Stimulated activated CD8-positive, alpha-beta memory T cell treated with anti-CD3 and anti-CD28 coated beads, Interleukin-15, amount 100 ng/mL, for 1 hour (primary cell): ENCODE results near the gene RPL18.
"Not testable (repeated sequence)": the region's sequence is repeated elsewhere in the genome, so short reads cannot be mapped to it uniquely, and the experiment has no call there.

Source experiments
- DNase-seq: peaks from one replicate; pipeline ENCODE4 v3.0.0-alpha.2; 2020; ENCODE audit warnings: low read depth

Gene RPL18

GRCh38 chr19:48644839-48645619 is 26.1 kb upstream of the RPL18 start:
- DNase-seq = peak; percentile 49

GRCh38 chr19:48644355-48644754 is 25.4 kb upstream of the RPL18 start:
- DNase-seq = no peak

DNA sequence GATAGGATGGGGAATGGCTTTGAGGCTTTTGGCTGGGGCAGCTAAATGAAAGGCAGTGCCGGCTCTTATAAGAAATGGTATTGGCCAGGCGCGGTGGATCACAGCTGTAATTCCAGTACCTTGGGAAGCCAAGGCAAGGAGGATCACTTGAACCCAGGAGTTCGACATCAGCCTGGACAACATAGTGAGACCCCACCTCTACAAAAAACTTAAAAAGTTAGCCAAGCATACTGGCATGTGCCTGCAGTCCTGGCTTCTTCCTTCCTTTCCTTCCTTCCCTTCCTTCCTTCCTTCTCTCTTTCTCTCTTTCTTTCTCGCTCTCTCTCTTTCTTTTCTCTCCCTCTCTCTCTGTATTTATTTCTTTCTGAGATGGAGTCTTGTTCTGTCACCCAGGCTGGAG is 23.9 kb upstream of the RPL18 start:
- DNase-seq = no peak

GRCh38 chr19:48641850-48642249 is 22.9 kb upstream of the RPL18 start:
- no peak for DNase-seq

GRCh38 chr19:48639483-48640375 is 20.8 kb upstream of the RPL18 start:
- DNase-seq = no peak

- DNase-seq = no peak
Measured at GRCh38 chr19:48638831-48639381, 19.9 kb upstream of the RPL18 start.

- DNase-seq = peak; percentile 61
Measured at GRCh38 chr19:48637948-48638830, 19.2 kb upstream of the RPL18 start.

DNA sequence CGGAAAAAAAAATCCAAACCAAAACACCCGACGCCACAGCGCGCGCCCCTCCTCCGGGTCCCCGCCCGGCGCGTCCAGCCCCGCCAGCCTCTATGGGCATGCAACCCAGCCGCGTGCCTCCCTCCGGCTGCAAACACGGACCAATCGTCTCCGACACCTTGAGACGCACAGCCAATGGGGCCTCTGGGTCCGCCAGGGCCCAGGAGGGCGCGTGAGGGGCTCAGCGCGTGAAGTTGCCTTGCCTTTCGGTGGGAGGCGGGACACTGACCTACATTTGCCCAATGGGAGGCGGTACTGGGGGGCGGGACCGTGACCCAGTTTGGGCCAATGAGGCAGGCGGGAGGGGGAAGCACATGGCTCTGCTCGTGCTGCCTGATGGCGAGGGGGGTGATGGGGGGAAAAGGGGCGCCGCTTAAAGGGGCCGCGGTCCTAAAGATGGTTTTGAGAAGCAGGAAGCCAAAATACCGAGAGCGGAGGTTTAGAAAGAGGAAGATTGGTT is 18.5 kb upstream of the RPL18 start:
- peak; percentile 99 for DNase-seq

- no peak for DNase-seq
Measured at GRCh38 chr19:48636859-48637448, 18.0 kb upstream of the RPL18 start, which contains the start of gene DBP. TSS of gene DBP (minus strand) at chr19:48637379. CDS start at chr19:48636994, 385 bp downstream.

DNA sequence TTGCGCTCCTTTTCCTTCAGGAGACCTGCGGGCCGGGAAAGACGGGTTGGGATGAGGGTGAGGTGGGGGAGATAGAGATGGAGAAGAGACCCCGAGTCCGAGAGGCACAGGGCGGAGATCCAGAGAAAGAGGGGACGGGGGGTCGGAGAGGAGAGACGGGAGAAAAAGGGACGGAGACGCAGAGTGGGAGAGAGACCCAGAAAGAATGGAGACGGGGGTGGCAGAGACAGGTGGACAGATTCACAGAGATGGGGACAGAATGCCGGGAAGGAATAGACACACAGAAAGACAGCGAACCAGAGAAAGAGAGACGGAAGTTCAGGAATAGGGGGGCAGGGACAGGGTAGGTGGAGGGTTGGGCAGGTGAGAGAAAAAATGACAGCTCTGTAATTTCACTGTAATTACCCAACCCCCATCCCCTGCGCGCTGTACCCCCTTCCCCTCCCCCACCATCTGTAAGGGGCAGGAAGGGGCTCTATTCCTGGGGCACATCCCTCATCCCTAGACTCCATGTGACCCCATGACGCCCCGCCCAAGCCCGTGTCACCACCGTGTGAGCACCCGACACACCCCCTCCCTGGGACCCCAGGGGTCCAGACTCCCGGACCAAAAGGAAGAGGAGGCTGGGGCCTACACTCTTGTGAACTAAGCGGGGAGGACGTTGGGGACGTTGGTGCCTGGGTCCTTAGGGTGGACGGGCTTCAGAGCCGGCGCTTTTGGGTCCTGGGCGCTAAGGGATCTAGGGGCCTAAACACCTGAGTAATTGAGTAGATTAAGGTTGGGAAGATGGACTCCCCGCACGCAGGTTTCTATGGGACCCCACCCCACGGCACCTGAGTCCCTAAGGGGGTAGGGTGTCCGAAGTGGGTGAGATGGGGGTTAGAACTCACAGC is 17.2 kb upstream of the RPL18 start:
- DNase-seq = no peak

DNA sequence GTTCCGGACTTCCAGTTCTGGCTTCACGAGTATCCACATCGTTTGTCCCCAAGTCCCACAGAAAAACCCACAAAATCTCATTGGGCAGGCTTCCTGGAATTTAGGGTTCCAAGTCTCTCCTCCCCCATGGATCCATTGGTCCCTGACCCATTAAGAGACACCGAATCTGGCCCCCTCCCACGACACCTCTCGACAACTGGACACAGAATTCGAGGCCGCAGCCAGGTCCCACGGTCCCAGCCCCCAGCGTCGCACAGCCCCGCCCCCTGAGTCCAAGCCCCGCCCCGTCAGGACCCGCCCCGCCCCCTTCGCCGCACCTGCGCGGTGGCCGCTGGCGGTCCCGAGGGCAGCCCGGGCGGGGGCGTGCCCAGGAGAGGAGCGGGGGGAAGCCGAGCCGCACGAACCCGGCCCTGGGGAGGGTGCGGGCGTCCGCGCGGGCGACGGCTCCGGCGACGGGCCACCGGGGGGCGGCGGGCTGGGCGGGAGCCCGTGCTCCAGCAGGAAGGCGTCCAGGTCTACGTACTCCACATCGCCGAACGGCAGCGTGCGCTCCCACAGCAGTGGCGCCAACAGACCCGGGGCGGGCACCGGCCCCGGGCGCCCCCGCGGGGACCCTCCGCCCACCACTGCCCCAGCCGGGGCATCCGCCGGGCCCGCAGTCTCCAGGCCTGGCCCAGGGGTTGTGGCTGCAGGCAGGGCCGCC is 16.4 kb upstream of the RPL18 start:
- DNase-seq = no peak

DNA sequence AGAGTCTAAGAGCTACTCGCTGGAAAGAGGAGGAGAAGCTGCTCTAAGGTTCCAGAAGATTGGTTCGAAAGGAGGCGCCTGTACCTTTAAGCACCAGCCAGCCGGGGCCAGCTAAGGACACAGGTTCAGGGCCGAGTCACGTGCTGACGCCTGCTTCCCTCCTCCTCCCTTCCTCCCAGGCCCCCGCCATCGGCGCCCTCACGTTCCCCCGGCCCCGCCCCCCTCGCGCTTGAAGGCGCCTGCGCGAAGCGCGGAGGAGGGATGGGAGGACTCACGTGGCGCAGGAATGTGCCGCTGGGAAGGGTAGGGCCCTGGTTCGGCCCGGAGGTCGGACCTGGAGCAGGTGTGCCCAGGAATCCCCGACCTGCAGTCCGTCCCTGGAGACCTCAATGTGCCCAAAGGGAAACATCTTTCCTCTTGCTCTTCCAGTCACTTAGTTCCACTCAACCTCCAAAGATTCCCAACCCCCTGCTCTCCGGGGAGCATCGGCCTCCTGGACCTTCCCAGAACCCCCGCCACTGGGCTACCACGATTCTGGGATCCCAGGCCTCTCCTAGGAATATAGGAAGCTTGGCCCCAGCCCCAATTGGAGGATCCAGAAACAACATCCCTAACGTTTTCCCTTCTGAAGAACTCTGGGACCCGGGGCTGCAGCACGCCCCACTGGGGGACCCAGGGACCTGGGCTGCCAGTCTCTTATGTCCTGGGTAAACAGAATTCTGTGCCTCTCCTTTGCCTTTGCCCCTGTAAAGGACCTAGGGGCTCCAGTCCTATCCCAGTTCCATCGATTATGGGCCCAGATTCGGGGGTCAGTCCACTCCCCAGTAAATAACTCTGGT is 15.7 kb upstream of the RPL18 start:
- peak; percentile 80 for DNase-seq

DNA sequence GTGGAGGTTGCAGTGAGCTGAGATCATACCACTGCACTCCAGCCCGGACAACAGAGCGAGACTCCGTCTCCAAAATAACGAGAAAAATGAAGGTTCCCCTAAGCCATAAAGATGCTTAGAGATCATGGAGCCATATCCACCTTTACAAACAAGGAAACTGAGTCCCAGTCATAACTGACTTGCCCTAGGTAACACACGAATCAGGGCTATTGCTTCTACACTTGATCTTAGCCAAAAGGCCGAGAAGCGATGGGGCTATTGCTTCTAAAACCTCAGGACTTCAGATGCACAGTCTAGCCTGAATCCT is 15.0 kb upstream of the RPL18 start:
- DNase-seq = no peak

DNA sequence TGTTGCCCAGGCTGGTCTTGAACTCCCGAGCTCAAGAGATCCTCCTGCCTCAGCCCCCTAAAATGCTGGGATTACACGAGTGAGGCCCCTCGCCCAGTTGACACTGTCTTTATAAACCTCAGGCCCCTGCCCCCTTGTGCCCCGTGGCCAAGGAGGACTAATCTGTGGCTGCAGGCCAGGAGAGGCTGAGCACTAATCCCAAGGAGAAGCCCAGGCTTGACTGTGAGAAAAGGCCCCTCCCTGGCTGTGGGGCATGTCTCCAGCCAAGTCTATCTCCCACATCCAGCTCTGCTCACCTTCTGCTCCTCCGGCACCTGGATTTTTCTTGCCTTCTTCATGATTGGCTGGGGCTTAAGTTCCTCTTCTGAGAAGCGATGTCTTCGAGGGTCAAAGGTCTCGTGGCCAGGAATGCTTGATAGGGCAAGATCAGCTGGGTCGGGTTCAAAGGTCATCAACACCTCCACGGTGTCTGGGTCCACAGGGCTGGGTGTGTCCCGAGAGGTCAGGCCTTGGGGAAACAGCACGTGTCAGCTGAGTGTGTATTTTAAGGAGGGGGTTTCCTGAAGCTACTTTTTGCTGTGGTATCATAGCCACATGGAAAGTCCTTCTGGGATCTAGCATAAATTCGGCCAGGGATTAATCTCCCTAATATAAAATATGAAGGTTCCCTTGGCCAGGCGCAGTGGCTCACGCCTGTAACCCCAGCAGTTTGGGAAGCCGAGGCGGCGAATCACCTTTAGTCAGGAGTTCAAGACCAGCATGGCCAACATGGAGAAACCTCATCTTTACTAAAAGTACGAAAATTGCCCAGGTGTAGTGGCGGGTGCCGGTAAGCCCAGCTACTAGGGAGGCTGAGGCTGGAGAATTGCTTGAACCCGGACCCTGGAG is 14.4 kb upstream of the RPL18 start:
- no peak for DNase-seq

DNA sequence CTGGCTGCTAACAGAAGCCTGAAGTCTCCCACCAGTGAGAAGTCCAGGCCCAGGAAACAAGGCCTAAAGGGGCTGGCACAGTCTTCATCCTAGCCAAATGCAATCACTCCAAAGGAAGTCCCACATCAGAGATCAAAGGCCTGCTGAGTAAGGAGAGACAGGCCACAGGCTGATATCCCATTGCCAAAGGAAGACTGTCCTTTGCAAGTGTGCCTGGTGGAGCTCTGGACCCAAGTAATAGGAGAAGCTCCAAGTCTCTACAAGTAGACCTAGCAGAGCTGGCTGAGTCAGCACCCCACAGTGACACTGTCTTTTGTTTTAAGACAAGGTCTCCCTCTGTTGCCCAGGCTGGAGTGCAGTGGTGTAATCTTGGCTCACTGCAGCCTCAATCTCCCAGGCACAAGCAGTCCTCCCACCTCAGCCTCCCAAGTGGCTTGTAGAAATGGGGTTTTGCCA is 13.7 kb upstream of the RPL18 start:
- no peak for DNase-seq

DNA sequence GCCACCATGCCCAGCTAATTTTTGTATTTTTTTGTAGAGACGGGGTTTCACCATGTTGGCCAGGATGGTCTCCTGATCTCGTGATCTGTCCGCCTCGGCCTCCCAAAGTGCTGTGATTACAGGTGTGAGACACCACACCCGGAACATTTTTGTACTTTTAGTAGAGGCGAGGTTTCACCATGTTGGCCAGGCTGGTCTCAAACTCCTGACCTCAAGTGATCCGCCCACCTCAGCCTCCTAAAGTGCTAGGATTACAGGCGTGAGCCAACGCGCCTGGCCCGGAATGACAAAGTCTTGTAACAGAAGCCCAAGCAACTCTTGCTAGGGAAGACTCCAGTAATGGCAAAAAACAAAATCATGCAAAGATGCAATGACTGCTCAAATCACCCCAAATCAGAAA is 13.3 kb upstream of the RPL18 start:
- not testable (repeated sequence) for DNase-seq

GRCh38 chr19:48631225-48631624 is 12.2 kb upstream of the RPL18 start:
- no peak for DNase-seq
